Parathyroid adenoma (tissue), 2 donors: ENCODE results near the gene TMIGD3.

Source experiments
- H2AFZ ChIP-seq: fragments of 300-600 bp; sonication (generic); one replicate; pipeline ENCODE4 v1.7.0; 2017; ENCODE audit warnings: antibody characterized with exemption, mild to moderate bottlenecking
- H3K27ac ChIP-seq: fragments of 300-600 bp; sonication (generic); one replicate; pipeline ENCODE4 v1.7.0; 2017
- H3K27me3 ChIP-seq: fragments of 300-600 bp; sonication (generic); one replicate; pipeline ENCODE4 v1.7.0; 2017; ENCODE audit warnings: low read length; ENCODE audit not compliant: control insufficient read depth, insufficient read depth
- H3K36me3 ChIP-seq: fragments of 300-600 bp; sonication (generic); one replicate; pipeline ENCODE4 v1.7.0; 2017; ENCODE audit warnings: low read length; ENCODE audit not compliant: control insufficient read depth, insufficient read depth
- H3K4me1 ChIP-seq: fragments of 300-600 bp; sonication (generic); one replicate; pipeline ENCODE4 v1.7.0; 2017; ENCODE audit warnings: control low read depth
- H3K4me2 ChIP-seq: fragments of 300-600 bp; sonication (generic); one replicate; pipeline ENCODE4 v1.7.0; 2017; ENCODE audit warnings: low read length
- H3K4me3 ChIP-seq: fragments of 300-600 bp; sonication (generic); one replicate; pipeline ENCODE4 v1.7.0; 2017; ENCODE audit warnings: low read depth, low read length
- H3K79me2 ChIP-seq: fragments of 300-600 bp; sonication (generic); one replicate; pipeline ENCODE4 v1.7.0; 2017; ENCODE audit warnings: control low read depth
- H3K9ac ChIP-seq: fragments of 300-600 bp; sonication (generic); one replicate; pipeline ENCODE4 v1.7.0; 2017; ENCODE audit warnings: mild to moderate bottlenecking
- H3K9me3 ChIP-seq: fragments of 300-600 bp; sonication (generic); one replicate; pipeline ENCODE4 v1.7.0; 2017; ENCODE audit warnings: low read length; ENCODE audit not compliant: control insufficient read depth
- CTCF ChIP-seq: fragments of 300-600 bp; sonication (generic); IDR thresholded peaks from one replicate; pipeline ENCODE4 v1.7.0; 2017; ENCODE audit warnings: antibody characterized with exemption, mild to moderate bottlenecking
- donor health status: primary hyperparathyroidism.

Gene TMIGD3

DNA sequence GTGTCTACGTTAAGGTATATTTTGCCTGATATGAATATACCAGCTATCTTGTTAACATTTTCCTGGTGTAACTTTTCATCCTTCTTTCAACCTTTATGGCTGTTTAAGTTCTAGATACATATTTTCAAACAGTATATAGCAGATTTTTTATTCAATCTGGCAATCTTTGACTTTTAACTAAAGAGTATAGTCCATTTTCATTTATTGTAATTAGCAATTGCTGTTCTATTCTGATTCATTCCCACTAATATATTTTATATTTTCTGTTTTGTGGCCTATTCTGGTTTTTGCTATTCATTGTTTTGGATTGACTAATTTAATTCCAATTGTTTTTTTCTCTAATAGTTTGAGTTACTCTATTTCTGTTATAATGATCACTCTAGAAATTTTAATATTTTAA lies 37.0 kb downstream of the TMIGD3 start:
- no peak overlapping the region for H3K27ac ChIP-seq
- H3K9me3 ChIP-seq = no peaks in the 10 kb centered on the region
- no peaks in the 10 kb centered on the region for H3K79me2 ChIP-seq
- no peak for TF ChIP-seq CTCF
- H3K4me1 ChIP-seq = peaks cover 8% of the 10 kb centered on the region
- no peak overlapping the region for H3K9ac ChIP-seq
- H3K36me3 ChIP-seq = no peaks in the 10 kb centered on the region
- H3K4me2 ChIP-seq = no peak overlapping the region
- H3K27me3 ChIP-seq = no peaks in the 10 kb centered on the region
- no peak overlapping the region for H3K4me3 ChIP-seq
- no peak overlapping the region for H2AFZ ChIP-seq

- Histone ChIP-seq H3K4me3 (no peak overlapping the region), H3K36me3 (no peaks in the 10 kb centered on the region), H3K9ac (no peak overlapping the region), H3K27ac (no peak overlapping the region), H3K27me3 (no peaks in the 10 kb centered on the region), H3K79me2 (no peaks in the 10 kb centered on the region), H2AFZ (no peak overlapping the region), H3K4me1 (peaks cover 3% of the 10 kb centered on the region), H3K9me3 (no peaks in the 10 kb centered on the region), H3K4me2 (no peak overlapping the region)
- no peak for TF ChIP-seq CTCF
Observed at GRCh38 chr1:111465754-111466153, 37.7 kb downstream of the TMIGD3 start.

DNA sequence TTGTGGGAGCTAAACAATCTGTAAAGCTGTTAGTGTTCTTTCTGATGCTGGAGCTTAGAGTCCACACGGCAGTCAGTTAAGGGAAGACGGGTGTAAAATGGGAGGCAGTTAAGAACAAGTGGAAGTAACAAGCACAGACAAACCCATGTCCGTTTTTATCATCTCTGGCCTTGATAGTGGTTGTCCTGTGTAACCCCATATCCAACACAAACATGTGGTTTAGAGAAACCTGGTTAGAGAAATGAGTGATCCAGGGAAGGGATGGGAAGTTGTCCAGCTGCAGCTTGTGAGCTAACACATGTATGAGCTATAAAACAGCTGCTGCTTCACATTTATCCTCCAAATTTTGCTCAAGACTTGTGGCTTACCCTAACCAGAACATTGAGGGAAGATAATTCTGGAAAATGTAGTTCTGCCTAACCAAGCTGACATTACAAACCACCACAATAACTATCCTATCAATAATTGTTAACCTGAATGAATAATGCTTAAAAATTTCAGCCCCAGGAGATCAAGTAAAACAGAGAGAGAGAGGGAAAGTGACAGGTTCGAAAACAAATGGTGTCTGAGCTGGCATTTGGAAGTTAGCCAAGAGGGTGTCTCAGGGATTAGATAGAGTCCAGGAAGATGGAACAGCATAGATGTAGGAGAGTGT lies 40.3 kb downstream of the TMIGD3 start:
- no peak overlapping the region for H2AFZ ChIP-seq
- no peak overlapping the region for H3K4me3 ChIP-seq
- H3K9ac ChIP-seq = no peak overlapping the region
- no peaks in the 10 kb centered on the region for H3K36me3 ChIP-seq
- no peak overlapping the region for H3K27ac ChIP-seq
- no peaks in the 10 kb centered on the region for H3K79me2 ChIP-seq
- TF ChIP-seq CTCF = no peak
- no peaks in the 10 kb centered on the region for H3K4me1 ChIP-seq
- H3K9me3 ChIP-seq = no peaks in the 10 kb centered on the region
- no peaks in the 10 kb centered on the region for H3K27me3 ChIP-seq
- no peak overlapping the region for H3K4me2 ChIP-seq

DNA sequence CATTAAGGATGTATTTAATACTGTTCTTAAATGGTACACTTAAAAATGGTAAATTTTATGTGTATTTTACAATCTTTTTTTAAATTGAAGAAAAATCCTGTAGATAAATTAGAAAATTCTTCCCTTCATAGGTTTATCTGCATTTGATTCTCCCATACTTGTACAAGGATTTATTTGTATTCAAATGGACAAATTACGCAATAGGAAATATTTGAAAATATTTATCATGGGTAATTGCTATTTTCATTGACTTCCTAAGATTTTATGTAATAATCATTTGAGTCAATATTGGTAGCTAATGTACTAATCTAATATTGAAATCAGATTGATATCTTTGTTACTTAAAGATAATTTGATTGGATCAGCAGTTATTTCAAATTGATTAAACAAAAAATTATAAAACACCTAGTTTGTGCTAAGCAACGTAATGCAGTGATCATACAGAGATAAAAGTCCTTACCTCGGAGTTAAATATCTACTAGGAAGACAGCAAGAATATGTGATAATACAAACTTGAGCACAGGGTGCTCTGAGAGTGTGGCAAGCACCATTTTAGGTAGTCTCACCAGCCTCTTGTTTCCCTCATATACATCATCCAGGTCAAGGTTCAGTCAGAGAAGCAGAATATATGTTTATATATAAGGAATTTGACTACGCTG lies 40.9 kb downstream of the TMIGD3 start:
- no peaks in the 10 kb centered on the region for H3K36me3 ChIP-seq
- no peak overlapping the region for H2AFZ ChIP-seq
- no peak overlapping the region for H3K9ac ChIP-seq
- no peaks in the 10 kb centered on the region for H3K79me2 ChIP-seq
- H3K27ac ChIP-seq = no peak overlapping the region
- H3K27me3 ChIP-seq = no peaks in the 10 kb centered on the region
- H3K4me1 ChIP-seq = no peaks in the 10 kb centered on the region
- no peak overlapping the region for H3K4me3 ChIP-seq
- no peaks in the 10 kb centered on the region for H3K9me3 ChIP-seq
- H3K4me2 ChIP-seq = no peak overlapping the region
- no peak for TF ChIP-seq CTCF

DNA sequence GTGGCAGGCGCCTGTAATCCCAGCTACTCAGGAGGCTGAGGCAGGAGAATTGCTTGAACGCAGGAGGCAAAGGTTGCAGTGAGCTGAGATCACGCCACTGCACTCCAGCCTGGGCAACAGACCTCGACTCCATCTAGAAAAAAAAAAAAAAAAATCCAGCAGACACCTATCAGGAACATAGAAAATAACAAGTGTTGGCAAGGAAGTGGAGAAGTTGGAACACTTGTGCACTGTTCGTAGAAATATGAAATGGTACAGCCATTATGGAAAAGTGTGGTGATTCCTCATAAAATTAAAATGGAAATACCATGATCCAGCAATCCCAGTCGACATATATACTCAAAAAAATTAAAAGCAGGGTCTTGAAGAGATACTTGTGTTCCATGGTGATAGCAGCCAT lies 41.7 kb downstream of the TMIGD3 start:
- no peak overlapping the region for H3K4me3 ChIP-seq
- H3K36me3 ChIP-seq = no peaks in the 10 kb centered on the region
- H2AFZ ChIP-seq = no peak overlapping the region
- H3K4me1 ChIP-seq = no peaks in the 10 kb centered on the region
- no peak overlapping the region for H3K27ac ChIP-seq
- no peaks in the 10 kb centered on the region for H3K27me3 ChIP-seq
- H3K79me2 ChIP-seq = no peaks in the 10 kb centered on the region
- no peak for TF ChIP-seq CTCF
- H3K9ac ChIP-seq = no peak overlapping the region
- H3K9me3 ChIP-seq = no peaks in the 10 kb centered on the region
- no peak overlapping the region for H3K4me2 ChIP-seq
